ENCODE data around the gene MEIS2. TPM values are rescaled to one million over a fixed set of nuclear protein-coding genes. Genes with fewer than 3 reads are reported as not detected.
"Not testable (repeated sequence)": the region's sequence is repeated elsewhere in the genome, so short reads cannot be mapped to it uniquely, and the experiment has no call there.

The MEIS2 gene
- total and polyA plus RNA-seq, 2 experiments from 2014 or later: 0.27 TPM; not detected in 1

DNA sequence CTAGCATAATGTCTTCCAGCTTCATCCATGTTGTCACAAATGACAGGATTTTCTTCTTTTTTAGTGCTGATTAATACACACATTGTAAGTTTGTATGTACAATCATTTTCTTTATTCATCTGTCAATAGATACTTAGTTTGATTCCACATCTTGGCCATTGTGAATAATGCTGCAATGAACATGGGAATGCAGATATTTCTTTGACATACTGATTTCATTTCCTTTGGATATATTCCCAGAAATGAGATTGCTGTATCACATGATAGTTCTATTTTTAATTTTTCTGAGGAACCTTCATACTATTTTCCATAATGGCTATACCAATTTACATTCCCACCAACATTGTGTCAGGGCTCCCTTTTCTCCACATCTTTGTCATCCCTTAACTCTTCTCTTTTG is 117.9 kb downstream of the MEIS2 start (continued):
- TF ChIP-seq ZNF462 (CRISPR knock-in tag; IDR thresholded peaks at IDR 0.05): no peak
- TF ChIP-seq CREB1 (CRISPR knock-in tag; IDR thresholded peaks at IDR 0.05; ENCODE audit: low read depth): no peak
- TF ChIP-seq, protein P1, sequence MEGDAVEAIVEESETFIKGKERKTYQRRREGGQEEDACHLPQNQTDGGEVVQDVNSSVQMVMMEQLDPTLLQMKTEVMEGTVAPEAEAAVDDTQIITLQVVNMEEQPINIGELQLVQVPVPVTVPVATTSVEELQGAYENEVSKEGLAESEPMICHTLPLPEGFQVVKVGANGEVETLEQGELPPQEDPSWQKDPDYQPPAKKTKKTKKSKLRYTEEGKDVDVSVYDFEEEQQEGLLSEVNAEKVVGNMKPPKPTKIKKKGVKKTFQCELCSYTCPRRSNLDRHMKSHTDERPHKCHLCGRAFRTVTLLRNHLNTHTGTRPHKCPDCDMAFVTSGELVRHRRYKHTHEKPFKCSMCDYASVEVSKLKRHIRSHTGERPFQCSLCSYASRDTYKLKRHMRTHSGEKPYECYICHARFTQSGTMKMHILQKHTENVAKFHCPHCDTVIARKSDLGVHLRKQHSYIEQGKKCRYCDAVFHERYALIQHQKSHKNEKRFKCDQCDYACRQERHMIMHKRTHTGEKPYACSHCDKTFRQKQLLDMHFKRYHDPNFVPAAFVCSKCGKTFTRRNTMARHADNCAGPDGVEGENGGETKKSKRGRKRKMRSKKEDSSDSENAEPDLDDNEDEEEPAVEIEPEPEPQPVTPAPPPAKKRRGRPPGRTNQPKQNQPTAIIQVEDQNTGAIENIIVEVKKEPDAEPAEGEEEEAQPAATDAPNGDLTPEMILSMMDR (conservative IDR thresholded peaks at IDR 0.05; ENCODE audit: low read depth in 2 of 2): no peak
- TF ChIP-seq NANOG (IDR thresholded peaks at IDR 0.05; ENCODE audit: borderline replicate concordance): no peak
- TF ChIP-seq ZNF114 (CRISPR knock-in tag; IDR thresholded peaks at IDR 0.05): no peak
- TF ChIP-seq ZNF331 (CRISPR knock-in tag; IDR thresholded peaks at IDR 0.05; ENCODE audit: low read depth): no peak

GRCh38 chr15:36980281-36980680 is 120.1 kb downstream of the MEIS2 start:
- H3K4me3 ChIP-seq; H2AFZ ChIP-seq; H3K36me3 Mint-ChIP-seq (ENCODE audit: low read depth); DNase-seq (ENCODE audit: low spot score); H3K36me3 ChIP-seq (ENCODE audit: insufficient read depth); H3K27ac ChIP-seq (ENCODE audit: low read depth); H3K4me2 ChIP-seq; H3K27ac Mint-ChIP-seq; ATAC-seq; H3K79me2 ChIP-seq (replicated peaks; ENCODE audit: insufficient read depth); H3K4me1 ChIP-seq (ENCODE audit: insufficient read depth); H3K4me3 Mint-ChIP-seq; H3K27me3 Mint-ChIP-seq (ENCODE audit: insufficient read depth, low read depth, poor library complexity); H3K9me2 ChIP-seq (ENCODE audit: insufficient read depth); H4K20me1 ChIP-seq (replicated peaks; ENCODE audit: insufficient read depth); H3F3A ChIP-seq (replicated peaks; ENCODE audit: low read depth); H3K27me3 ChIP-seq (ENCODE audit: insufficient read depth): not testable (repeated sequence)
- peaks cover 11% of the 10 kb centered on the region; the same call in 2 of the 3 replicates for H3K4me1 Mint-ChIP-seq
- peaks cover 11% of the 10 kb centered on the region; the same call in 2 of the 3 replicates for H3K9me3 Mint-ChIP-seq
